OCI-LY1 (cell line): ENCODE results near the gene ARHGAP22.

Source experiments
- EZH2 ChIP-seq: fragments of 200-600 bp; sonication (generic), shearing (Covaris generic); IDR thresholded peaks from 2 replicates; pipeline ENCODE4 v1.8.0; 2017; ENCODE audit warnings: borderline replicate concordance, mixed run types, mild to moderate bottlenecking, antibody characterized with exemption, low read length, moderate library complexity, mixed read lengths
- TF ChIP-seq, protein P1 (sequence below): fragments of 200-600 bp; sonication (generic), shearing (Covaris generic); IDR thresholded peaks from 2 replicates; pipeline ENCODE4 v1.5.1; 2017; ENCODE audit warnings: mild to moderate bottlenecking, antibody characterized with exemption, low read length, moderate library complexity, mixed read lengths

DNA sequence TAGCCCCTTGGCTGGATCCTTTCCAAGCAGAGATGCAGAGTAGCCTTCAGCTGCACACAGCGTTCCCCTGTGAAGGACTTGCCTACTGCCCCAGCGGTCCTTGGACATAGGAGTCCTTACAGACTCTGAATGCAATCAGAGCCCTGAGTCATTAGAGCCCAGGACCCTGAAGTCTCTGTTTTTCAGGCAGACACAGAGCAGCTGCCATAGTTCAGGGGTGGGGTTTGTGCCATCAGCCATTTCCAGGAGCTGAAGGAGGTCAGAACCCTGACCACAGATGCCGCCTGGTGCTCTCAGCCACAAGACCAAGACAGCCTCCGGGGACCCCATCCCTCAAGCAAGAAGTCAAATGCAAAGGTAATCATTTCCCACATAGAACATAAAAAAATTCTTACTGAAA lies 47.0 kb upstream of the ARHGAP22 start:
- TF ChIP-seq, protein P1, sequence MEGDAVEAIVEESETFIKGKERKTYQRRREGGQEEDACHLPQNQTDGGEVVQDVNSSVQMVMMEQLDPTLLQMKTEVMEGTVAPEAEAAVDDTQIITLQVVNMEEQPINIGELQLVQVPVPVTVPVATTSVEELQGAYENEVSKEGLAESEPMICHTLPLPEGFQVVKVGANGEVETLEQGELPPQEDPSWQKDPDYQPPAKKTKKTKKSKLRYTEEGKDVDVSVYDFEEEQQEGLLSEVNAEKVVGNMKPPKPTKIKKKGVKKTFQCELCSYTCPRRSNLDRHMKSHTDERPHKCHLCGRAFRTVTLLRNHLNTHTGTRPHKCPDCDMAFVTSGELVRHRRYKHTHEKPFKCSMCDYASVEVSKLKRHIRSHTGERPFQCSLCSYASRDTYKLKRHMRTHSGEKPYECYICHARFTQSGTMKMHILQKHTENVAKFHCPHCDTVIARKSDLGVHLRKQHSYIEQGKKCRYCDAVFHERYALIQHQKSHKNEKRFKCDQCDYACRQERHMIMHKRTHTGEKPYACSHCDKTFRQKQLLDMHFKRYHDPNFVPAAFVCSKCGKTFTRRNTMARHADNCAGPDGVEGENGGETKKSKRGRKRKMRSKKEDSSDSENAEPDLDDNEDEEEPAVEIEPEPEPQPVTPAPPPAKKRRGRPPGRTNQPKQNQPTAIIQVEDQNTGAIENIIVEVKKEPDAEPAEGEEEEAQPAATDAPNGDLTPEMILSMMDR = no peak
- no peak for TF ChIP-seq EZH2
